GM18505 (cell line): ENCODE data around the gene GKN2.

Experiments
- ATAC-seq: cut with Tn5 transposase; IDR thresholded peaks from one replicate; pipeline ENCODE4 v1.9.1; 2021; ENCODE audit not compliant: unreplicated experiment
- POLR2A ChIP-seq: IDR thresholded peaks from 4 replicates; pipeline ENCODE4 v1.6.1; 2011; ENCODE audit warnings: borderline replicate concordance; ENCODE audit not compliant: insufficient read depth, insufficient read length; ENCODE audit errors: extremely low read depth

Gene GKN2, protein sequence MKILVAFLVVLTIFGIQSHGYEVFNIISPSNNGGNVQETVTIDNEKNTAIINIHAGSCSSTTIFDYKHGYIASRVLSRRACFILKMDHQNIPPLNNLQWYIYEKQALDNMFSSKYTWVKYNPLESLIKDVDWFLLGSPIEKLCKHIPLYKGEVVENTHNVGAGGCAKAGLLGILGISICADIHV

DNA sequence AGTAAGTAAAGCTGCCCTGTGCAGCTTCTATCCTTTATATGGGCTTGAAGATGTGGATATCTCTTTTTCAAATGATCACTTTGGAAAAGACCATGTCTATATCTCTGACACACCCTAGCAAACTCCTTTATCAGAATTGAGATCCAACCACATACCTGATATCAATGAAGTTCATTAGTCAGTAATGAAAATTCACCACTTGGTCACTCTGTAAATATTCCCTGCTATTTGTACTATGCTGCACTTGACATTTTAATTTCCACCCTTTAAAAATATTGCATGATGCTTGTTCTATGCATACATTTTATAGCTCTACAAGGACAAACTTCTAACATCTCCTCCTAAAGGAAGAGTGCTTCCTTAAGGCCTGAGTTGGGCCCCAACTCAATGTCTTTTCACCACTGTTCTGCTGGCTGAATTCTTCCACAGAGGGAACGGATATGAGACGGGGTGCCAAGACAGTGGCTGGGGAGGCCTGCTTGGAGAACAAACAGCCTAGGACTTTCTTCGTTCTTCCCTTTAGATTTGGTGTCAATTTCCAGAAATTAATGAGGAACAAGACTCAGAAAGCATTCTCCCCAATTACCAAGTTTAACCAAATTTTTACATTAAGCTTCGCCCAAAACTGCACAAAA lies at the start of gene GKN2:
Gene GKN2 (minus strand): TSS at position 7 of the 635 bp plus-strand sequence. CDS start 32 bp downstream, outside the sequence.
- ATAC-seq: no peak

DNA sequence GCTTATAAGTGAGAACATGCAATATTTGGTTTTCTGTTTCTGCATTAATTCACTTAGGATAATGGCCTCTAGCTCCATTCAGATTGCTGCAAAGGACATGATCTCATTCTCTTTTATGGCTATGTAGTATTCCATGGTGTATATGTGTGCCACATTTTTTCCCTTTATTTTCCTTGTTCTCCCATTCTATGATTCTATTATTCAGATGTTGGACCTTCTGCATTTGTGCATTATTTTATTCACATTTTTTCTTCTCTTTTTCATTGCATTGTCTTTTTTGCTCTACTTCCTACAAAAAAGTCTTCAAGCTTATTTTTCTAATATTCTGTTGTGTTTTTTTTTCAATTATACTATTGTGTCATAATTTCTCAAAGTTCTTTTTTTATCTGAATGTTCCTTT lies 49.2 kb upstream of the GKN2 start:
- no peak for TF ChIP-seq POLR2A
- no peak for ATAC-seq

More for the DNA sequence above, at the start of gene GKN2:
- TF ChIP-seq POLR2A: no peak

DNA sequence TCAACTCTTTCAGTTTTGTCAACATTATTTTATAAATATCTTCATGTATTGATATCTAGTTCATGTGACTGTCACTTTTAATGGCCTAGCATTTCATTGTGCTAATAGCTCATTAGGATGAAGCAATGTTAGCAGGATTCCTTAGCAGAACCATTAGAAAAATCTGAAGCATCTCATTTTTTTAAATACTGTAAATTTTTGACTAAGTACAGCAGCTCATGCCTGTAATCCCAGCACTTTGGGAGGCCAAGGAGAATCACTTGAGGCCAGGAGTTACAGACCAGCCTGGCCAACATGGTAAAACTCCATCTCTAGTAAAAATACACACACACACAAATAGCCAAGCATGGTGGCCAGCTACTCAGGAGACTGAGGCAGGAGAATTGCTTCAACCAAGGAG lies 44.7 kb upstream of the GKN2 start:
- no peak for TF ChIP-seq POLR2A
- ATAC-seq: no peak

DNA sequence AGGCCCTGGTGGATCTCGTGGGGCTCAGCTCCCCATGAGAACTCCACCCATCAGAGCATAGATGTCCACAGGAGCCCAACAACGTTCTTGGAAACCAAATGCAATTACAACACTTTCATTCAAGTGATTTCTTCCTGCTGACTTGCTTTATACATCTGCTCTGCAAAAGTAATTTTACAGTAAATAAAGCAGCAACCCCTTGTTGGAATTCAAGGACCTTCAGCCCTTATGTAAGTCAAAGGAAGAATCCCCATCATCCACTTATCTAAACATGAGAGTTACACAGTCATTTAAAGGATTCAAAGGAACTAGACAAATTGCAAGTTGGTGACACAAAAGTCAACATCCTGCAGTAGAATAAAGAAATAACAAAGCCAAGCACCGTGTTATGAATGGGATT lies 43.2 kb upstream of the GKN2 start:
- ATAC-seq: no peak
- TF ChIP-seq POLR2A: no peak

DNA sequence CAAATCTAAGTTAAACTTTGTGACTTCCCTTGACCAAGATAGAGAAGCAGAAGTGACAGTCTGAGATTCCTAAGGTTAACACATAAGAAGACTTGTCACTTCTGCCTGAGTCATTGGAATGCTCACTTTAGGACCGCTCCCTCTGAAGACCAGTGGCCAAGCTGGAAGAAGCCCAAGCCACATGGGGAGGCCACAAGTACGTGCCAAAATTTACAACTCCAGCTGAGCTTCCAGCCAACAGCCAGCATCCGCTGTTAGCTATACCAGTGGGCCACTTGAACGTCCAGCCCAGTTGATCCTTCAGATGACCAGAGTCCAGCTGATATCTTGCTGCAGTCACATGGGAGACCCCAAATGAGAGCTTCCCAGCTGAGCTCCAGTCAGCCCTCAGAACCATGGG lies 42.2 kb upstream of the GKN2 start:
- no peak for ATAC-seq
- no peak for TF ChIP-seq POLR2A

DNA sequence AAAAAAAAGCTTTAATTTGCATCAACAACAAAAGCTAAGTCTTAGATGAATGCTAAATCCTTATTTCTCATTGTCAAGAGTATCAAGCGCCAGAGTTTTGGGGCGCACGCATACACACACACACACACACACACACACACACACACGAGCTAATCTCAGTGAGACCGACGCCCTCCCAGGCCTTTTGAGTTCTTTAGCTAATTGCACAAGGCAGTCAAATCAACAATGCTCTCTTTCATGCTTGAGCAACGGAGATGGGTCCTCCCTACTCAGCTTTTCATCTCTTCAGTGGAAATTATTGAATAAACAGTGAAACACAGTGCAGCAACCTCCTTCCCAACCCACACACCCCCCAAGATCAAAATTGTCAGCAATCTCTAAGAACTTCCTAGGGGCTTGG lies 41.0 kb upstream of the GKN2 start:
- TF ChIP-seq POLR2A: no peak
- ATAC-seq: no peak

DNA sequence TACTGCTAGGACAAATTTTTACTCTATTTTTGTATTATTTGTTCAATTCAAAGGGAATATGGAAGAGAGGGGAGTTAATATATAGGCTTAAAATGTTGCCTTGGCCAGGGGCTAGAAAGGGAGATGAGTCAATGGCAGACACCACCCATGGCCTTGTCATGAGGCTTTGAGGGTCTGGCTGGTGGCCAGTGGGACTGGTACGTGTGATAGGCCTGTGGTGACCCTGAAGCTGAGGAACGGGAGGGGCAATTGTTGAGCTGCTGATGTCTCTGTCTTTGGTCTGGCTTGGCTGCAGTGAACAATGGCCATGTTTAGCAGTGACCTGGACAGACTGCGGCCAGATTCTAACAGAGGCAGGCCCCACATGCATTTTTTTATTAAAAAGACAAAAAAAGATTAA lies 40.2 kb upstream of the GKN2 start:
- no peak for TF ChIP-seq POLR2A
- ATAC-seq: no peak

DNA sequence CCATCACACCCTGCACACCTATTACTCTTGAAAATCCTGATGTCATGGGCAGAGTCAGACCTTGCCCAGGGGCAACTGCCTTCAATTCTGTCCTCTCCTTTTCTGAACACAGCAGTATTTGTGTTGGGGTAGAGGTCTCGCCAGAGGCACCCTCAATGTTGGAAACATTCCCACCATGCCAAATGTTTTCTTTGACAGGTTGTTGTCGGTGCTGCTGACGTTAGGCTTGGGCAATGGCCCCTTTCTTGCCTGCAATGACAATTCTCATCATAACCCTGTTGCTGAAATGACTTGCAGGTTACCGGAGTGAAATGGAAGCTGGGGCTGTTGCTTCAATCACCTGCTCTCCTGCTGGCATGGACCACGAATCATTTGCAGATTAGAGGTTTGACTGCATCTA lies 39.6 kb upstream of the GKN2 start:
- ATAC-seq: no peak
- no peak for TF ChIP-seq POLR2A

DNA sequence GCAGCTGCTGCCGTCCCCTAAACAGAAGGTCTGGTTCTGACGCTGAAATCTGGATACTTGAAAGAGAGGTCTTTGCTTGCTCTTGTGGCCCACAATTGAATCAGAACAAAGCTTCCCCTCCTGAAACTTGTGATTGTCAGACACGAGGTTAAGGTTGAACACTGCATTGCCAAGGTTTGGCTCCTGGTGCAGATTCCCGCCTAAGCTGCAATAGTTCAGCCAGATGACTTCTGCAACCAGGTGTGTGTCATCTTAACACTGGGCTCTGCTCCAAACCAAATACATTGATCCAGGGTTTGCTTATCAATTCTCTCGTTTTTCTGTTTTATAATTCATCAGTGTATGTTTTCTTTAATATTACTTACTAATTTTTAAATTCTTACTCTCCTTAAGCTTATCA lies 36.3 kb upstream of the GKN2 start:
- no peak for TF ChIP-seq POLR2A
- ATAC-seq: no peak

DNA sequence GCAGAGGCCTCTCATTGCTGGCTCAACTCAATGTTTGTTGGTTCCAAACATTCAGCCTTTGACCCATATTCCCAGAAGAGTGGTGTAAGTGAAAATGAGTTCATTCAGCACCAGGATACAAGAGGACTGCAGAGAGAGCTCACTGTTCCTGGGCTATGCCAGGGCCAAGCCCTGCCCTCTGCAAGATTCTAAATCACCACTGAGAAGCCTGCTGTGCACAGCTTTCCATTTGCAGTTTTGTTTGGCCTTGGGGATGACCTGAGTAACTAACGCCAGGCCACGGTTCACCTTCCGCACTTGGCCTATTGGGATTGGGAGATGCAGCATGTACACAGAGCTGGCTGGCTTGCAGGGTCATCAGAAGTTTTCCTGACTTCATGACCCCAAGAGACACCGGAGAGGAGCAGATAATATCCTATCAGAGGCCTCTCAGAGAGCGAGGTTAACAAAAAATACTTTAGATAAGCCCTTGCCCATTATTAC lies 34.4 kb upstream of the GKN2 start:
- no peak for ATAC-seq
- TF ChIP-seq POLR2A: no peak

DNA sequence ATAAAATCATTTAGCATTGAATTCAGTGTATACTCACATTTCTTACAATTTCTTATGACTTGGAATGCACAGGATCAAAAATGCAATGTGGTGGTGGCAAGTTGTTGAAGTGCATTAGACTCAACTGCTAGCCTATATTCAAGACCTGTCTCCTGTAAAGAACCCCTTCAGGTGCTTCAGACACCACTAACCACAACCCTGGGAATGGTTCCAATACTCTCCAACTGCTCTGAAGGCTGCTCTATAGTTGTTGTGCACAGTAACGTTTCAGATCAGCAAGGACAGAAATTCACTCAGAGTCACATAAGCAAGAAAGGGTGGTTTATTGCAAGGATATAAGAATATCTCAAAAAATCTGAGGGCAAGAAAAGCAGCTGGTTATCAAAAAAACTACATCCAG lies 28.3 kb upstream of the GKN2 start:
- no peak for TF ChIP-seq POLR2A
- no peak for ATAC-seq

DNA sequence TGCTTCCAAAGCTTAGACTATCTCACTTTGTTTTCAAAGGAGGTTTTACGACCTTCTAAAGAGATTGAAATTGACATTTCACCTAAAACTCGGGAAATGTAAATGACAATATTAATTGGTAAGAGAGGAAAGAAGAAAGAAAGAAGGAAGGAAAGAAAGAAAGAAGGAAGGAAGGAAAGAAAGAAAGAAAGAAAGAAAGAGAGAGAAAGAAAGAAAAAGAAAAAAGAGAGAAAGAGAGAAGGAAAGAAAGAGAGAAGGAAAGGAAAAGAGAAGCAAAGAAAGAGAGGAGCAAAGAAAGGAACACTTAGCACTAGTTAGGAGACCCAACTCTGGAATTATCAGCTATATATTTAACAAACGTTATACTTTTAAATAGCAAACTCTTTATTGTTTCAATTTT lies 25.4 kb upstream of the GKN2 start:
- TF ChIP-seq POLR2A: no peak
- no peak for ATAC-seq

DNA sequence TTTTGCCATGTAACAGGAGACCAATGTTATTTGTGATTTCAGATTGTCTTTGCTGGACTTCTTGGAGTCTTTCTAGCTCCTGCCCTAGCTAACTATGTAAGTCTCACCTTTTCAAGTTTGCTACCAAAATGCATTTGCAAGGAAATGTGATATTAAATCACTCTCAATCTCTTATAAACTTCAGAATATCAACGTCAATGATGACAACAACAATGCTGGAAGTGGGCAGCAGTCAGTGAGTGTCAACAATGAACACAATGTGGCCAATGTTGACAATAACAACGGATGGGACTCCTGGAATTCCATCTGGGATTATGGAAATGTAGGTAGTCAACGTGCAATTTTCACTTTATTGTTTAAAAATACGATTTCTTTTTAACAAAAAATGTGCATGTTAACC lies 24.8 kb upstream of the GKN2 start:
- TF ChIP-seq POLR2A: no peak
- no peak for ATAC-seq

DNA sequence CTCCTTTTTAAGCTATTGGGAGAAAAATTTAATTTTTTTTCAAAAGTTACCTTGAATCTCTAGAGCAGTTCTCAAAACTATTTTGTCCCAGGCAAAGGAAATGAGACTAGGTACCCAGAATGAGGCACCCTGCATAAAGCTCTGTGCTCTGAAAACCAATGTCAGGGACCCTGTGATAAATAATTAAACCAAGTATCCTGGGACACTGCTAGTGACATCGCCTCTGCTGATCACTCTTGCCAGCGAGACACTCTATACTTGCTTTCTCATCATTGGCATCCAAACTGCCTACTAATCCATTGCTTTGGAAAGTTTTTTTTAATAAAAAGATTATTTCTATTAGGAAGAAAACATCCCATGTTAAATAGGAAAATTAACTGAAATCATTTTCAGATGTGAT lies 23.2 kb upstream of the GKN2 start:
- no peak for ATAC-seq
- no peak for TF ChIP-seq POLR2A

DNA sequence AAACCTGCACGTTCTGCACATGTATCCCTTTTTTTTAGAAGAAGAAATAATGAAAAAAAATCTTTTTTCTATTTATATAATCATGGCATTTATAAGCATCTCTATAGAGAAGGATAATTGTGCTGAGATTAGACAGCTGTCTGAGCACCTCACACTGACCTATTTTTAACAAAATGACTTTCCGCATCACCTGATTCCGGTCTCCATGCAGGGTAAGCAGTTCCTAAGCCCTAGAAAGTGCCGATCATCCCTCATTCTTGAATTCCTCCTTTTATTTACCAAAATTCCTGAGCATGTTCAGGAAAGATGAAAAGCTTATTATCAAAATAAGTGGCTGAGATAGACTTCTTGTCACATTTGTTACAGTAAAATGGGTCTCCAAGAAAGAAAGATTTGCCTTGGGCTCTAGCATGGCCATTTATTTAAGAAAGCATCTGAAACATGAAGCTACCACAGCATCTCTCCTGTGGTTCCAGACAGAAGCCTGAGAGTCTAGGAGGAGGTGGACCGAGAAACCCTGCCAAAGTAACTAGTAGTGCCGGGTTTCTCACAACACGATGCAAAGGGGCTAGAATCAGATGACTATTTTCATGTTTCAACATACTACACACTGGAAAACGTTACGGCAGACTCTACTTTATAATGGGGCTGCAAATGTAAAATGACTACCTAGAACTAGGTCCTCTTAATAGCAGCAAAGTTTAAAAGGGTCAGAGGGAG lies 22.4 kb upstream of the GKN2 start:
- TF ChIP-seq POLR2A: no peak
- ATAC-seq: no peak

DNA sequence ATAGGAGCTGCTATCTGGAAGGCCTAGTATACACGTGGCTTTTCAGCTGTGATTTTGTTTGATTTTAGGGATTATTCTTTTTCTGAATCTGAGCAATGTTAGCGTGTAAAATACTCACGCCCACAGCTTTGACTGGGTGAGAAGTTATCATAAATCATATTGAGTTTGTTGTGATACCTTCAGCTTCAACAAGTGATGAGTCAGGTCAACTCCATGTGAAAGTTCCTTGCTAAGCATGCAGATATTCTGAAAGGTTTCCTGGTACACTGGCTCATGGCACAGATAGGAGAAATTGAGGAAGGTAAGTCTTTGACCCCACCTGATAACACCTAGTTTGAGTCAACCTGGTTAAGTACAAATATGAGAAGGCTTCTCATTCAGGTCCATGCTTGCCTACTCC lies 21.6 kb upstream of the GKN2 start, which contains the start of gene GKN1:
Gene GKN1 (plus strand): TSS at position 386 of the 400 bp plus-strand sequence. CDS start 42 bp downstream, outside the sequence.
- TF ChIP-seq POLR2A: no peak

More for the DNA sequence above, 21.6 kb upstream of the GKN2 start, which contains the start of gene GKN1:
- no peak for ATAC-seq
